NCI-H748 (cell line): ENCODE results near the gene ACAD9.
"Not testable (repeated sequence)": the region's sequence is repeated elsewhere in the genome, so short reads cannot be mapped to it uniquely, and the experiment has no call there.

Source experiments
- DNase-seq: peaks from one replicate; lab custom pipeline; 2025; ENCODE audit not compliant: unreplicated experiment; lab: John Stamatoyannopoulos, UW

ACAD9 gene

DNA sequence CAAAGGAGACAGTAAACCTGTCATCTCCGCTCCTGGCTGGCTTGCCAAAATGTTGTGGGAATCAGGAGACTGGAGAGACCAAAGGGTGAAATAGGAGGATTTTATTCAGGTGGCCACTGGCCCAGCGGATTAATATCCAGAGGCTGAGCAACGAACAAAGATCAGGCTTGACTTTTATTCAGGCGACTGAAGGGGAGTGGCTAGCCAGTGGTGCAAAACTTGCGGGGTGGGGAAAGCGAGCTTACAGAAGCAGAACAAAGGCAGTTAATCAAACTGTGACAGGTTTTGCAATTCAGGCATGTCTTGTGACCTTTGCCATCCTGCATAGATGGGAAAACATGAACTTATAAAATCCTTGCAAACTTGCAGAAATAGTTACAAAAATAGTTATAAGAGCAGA, 19.8 kb upstream of the ACAD9 start:
- no peak for DNase-seq

DNA sequence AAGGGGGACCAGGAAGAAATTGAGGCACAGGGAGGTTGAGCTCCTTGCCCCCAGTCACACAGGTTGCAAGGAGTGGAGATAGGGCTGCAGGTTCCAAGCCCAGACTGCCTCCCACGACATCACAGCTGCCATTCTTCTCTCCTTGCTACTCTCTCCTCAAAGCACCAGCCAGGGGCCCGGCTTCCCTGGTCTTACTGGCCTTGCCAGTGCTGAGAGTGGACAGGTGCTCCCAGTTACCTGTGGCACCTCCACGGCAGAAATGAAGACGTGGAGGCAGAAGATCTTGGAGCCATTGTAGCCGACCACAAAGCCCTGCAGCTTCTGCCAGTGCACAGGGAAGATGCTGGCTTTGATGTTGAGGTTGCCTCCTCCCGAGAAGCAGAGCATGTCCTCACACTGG, 17.9 kb upstream of the ACAD9 start:
- DNase-seq: no peak

DNA sequence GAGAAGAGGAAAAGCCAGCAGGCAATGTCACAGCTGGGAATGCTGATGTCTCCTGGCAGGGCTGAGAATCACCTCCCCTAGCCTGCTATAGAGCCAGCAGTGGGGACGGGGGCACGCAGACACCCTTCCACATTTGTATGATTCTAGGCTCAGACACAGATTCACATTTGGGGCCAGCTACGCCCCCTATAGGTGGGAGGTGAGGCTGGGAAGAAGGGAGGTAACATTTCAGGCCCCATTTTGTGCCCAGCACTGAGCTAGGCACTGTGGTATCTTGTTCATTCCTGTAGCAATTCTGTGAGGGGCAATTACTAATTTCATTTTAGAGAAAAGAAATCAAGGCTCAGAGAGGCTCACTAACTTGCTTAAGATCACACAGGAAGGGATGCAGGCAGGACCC, 15.9 kb upstream of the ACAD9 start:
- no peak for DNase-seq

DNA sequence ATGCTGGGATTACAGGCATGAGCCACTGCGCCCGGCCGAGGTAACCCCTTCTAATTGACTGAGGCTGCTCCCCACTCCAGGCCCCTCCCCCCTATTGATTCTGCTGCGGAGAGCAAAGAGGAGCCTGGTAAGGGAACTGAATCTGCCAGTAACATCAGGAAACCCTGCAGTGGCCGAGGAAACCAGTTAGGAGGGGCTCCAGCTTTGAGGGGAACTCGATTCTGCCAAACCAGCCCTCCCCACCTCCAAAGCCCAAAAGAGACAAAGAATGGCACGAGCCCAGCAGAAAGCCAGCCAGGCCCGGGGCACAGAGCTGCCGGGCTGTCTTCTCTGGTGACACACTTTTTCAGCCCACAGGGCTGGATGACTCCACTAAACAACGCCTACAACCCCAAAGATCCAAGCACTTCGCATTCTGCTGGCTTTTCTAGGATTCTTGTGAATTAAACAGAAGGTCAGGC, 15.0 kb upstream of the ACAD9 start:
- DNase-seq: no peak

DNA sequence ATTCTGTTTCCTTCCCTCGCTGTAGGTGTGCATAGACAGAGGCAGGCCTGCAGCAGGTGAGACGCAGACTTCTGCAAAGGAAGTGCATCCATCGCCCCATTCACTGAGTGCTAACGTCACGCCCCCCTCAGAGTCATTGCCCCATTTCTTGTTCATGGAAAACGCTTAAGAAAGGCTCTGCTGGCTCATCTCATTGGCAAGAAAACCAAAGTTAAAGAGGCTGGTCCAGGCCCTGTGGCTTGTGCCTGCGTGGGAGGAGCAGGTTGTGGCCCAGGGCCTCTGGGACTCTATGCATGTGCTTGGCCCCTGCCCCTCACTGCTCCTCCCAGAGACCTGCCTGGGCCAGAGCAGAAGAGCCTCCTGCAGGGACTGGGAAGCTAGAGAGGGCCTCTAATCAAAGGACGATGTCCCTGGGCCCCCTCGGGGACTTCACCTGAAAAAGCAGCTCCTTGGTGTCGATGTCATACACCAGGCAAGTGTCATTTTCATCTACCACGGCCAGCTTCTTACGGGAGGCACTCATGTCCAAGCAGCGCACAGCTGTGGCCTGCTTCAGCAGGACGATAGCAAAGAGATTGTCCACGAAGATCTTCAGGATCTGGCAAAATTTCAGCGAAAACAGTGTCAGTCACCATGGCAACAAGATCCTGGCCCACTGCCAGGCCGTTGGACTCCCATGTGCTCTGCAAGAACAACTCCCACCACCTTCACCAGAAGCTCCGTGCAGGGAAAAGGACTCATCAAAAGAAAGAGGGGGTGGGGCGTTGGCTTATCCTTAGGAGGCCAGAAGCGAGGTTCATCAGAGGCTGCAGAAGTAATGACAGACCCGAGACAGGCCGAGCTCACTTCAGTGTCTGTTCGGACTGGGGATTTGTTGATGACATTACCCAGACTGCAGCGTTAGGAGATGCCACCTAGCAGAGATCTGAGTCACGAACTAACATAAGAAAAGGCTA, 14.3 kb upstream of the ACAD9 start:
- peak; percentile 27 for DNase-seq

DNA sequence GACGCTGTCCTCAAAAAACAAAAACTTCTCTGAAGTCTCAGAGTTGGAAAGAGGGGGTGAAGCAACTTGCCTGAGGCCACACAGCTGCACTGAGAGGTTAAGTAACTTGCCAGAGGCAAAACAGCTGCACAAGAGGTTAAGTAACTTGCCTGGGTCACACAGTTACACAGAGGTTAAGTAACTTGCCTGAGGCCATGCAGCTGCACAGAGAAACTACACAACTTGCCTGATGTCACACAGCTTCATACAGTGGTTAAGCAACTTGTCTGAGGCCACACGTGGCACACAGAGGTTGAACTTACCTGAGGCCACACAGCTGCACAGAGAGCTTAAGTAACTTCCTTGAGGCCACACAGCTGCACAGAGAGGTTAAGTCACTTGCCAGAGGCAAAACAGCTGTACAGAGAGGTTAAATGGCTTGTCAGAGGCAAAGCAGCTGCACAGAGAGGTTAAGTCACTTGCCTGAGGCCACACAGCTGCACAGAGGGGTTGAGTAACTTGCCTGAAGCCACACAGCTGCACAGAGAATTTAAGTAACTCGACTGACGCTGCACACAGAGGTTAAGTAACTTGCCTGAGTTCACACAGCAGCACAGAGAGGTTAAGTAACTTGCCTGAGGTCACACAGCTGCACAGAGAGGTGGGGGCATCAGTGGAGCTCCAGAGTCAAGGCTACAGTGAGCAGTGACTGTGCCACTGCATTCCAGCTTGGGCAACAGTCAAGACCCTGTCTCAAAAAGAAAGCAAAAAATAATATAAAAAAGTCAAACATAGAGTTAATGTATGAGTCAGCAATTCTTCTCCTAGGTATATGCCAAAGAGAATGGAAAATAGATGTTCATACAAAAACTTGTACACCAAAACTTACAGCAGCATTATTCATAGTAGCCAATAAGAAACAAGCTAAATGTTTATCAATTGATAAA, 12.0 kb upstream of the ACAD9 start:
- DNase-seq: no peak

DNA sequence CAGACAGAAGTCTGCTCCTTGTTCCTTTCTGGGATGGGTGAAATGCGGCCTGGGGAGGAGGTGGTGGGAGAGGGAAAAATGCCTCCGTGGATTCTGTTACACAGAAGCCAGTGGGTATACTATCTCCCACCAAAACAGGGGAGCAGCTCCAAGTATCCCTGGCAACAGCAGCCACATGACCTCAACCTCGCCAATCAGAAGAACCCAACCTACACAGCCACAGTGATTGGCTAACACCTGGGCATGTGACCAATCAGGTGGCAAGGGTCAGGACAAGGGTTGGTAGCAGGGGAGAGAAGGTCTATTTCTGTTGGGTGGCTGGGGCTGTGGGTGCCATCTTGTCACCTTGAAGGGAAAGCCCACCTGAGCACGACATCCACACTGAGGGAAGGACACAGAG, 9.1 kb upstream of the ACAD9 start:
- DNase-seq: no peak

DNA sequence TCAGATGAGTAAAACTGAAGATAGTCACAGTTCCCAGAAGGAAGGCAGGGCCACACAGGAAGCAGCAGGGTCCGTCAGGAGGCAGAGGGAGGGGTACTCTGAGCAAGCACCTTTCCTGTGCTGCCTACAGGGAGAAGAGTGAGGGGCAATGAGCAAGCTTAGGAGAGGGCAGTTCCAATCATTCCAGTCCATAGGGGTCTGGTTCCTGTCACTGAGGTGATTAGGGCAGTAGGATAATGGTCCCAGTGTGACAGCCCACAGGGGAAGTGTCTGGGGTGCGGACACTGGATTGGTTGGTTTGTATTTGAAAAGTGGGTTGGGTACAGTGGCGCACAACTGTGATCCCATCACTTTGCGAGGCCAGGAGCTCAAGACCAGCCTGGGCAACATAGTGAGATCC, 7.1 kb upstream of the ACAD9 start:
- no peak for DNase-seq

DNA sequence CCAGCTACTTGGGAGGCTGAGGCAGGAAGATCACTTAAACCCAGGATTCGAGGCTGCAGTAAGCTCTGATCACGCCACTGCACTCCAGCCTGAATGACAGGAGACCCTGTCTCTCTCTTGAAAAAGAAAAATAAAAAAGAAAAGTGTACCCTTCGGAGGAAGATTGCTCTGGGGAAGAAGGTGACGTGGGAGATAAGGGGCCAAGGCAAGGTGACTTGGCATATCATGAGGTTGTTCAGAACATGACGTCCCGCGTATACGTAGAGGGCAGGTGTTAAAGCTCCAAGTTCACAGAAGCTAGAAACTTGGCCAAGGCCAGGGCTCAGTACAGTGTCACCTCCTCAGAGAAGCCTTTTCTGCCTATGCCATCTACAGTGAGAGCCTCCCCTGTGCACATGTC, 6.7 kb upstream of the ACAD9 start:
- DNase-seq: no peak

DNA sequence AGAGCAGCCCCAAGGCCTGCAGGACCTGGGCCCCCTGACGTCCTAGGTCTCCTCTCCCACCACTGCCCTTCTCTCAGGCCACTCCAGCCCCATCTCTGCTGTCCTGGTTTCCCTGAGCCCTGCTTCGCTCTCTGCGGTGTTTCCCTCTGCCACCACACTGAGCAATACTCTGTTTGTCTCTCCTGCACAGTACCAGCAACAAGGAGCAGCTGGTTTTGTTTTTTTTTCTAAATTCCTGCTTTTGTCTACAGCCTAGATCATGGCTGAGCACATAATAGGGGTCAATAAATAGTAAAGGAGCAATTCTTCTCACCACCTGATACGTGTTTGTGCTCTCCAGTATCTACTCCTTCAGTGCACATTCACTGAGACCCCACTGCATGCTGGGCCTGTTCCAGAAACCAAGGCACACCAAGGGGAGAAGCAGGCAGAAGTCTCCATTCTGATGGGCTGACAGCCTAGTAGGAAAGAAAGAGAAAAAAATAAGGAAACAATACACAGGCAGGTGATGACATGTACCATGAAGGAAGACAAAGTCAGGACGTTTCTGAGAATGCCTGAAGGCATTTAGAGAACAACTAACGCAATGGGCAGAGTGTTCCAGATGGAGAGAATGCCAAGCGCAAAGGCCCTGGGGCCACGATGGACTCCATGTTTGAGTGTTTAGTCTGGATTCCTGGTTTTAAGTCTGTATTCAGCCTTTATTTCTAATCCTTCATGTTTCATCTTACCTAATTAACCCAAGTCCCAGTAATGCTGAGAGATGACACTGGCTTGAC, 6.0 kb upstream of the ACAD9 start:
- peak; percentile 12 for DNase-seq

DNA sequence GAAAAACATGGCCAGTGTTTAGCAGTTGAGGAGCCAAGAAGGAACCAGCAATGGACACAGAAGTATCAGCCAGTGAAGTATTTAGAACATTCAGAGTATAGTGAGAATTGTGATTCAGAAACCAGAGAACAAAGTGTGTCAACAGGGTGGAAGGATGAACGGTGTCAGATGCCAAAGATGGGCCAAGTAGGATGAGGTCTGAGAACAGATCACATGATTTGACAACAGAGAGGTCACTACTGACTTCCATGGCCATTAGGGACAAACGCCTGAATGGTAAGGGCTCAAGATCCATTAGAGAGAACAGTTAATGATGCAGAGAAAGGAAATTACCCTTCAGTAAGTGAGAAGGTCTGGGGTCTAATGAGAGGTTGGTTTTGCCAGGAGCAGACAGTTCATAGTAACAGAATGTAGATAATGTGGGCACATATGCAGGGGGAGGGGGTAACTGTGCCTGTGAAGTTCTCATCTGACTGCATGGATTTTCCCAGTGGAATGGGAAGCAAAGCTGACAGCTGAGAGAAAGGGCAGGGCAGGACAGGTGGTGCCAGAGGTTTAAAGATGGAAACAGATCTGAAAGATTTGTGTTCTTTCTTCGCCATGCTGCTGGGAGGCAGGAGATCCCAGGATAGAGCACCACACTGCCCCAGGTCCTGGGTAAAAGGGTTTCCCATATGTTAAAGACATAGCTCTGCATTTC, 4.8 kb upstream of the ACAD9 start:
- DNase-seq: no peak

DNA sequence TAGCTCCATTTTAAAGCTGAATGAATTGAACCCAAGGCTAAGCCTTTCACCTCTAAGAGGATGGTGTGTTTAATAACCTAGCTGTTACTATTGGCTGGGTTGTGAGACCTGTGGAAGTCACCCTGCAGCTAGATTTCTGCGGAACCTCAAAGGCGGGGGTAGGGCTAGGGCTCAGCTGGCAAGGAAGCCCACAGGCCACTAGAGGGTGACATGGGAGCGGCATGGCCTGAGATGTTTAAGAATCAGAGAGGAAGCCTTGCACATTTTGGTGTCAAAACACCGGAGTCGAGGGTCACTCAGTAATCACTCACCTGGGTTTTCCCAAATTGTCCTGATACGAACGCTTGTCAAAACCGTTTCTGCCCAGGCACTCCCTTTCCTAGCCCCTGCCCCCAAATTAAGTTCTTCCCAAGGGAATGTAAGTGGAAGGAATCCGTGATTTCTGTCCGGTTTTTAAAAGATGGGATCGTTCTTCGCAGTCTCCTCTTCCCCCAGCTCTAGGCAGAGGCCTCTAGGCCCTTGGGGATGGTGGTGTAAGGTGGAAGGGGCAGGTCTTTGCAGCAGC, 3.8 kb upstream of the ACAD9 start:
- peak; percentile 13 for DNase-seq

DNA sequence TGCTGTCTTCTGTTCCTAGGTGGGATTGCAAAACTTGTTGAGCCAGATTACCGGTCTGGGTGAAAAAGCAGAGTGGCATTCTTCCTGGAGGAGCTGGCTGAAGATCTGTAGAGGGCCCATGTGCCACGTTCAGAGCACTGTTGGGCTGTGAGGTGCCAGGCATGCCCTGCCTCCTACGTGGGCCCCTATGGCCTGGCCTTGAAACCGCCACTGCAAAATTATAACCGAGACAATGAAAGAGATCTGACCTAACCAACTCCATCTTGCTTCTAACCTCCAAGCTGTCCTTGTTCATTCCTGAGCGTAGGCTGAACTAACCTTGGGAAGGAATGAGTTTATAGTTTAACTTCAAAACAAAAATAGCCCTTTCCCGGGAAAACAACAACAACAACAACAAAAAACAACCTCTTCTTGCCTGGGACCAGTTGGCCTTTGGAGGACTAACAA, 1.4 kb upstream of the ACAD9 start:
- no peak for DNase-seq

DNA sequence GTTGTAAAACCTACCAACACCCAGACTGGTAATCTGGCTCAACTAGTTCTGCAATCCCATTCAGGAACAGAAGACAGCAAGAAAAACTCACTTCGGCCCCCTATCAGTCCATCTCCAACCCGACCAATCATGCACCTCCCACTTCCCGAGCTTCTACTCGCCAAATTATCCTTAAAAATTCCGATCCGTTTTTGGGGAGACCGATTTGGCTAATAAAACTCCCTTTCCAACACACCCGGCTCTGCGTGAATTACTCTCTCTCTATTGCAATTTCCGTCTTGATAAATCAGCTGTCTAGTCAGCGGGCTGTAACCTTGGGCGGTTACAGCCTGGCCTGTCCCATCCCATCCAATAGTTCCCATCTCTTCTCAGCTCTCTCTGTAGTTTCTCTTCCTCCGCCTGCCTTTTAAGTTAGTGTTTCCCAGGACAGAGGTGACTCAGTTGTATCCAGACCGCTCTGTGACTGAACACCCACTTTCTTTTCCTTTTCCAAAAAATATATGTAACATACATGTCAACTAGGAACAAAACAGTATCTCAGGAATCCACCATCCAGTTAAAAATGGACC, 780 bp upstream of the ACAD9 start:
- peak; percentile 27 for DNase-seq

DNA sequence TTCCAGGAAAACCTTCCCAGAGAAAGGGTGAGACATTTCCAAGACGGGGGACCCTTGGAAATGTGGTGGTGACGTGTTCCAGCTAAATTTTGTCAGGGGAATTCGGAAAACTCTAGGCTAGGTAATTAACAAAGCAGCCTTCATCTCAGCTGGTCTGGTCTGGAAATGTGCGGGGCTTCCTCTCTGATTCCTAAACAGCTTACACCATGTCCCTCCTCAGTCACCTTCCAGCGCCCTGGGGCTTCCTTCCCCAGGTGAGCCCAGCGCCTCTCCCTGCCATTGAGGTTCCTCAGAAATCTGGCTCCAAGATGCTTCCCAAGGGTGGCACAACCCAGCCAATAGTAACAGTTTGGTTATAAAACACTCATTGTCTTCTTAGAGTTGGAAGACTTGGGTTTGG, 571 bp downstream of the ACAD9 start:
- DNase-seq: no peak

DNA sequence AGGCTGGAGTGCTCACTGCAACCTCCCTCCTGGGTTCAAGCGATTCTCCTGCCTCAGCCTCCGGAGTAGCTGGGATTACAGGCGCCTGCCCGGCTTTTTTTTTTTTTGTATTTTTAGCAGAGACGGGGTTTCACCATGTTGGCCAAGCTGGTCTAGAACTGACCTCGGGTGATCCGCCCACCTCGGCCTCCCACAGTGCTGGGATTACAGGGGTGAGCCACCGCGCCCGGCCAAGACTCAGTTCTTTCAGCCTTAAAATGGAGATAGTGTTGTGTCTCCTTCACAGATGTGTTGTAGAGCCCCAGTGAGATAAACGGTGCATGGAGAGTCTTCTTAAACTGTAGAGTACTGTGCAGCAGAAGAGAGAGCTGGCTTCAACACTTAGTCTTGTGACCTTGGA, 1.0 kb downstream of the ACAD9 start:
- DNase-seq: not testable (repeated sequence)

DNA sequence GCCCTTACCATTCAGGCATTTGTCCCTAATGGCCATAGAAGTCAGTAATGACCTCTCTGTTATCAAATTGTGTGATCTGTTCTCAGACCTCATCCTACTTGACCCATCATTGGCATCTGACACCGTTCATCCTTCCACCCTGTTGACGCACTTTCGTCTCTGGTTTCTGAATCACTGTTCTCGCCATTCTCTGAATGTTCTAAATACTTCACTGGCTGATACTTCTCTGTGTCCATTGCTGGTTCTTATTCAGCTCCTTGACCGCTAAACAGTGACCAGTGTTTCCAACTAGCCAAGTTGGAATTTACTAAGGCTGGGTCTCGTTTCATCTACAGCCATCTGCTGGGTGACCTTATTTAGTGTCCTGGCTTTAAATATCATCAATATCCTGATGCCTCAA, 2.2 kb downstream of the ACAD9 start:
- no peak for DNase-seq

DNA sequence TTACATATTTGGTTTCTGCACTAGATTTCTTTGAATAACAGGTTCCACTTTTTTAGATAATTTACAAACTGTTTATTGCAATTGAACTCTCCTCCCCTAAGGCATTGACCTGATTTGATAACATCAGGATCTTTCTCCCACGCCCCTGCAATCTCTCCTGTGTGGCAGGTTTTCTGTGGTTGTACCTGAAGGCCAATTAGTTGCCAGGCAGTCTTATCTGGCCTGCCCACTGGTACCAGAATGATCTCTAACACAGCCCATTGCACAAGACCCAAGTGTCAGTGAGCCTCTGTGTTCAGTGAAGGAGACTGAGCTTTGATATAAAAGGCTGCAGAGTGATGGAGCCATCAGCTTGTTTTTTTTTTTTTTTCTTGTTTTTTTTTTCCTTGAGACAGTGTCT, 3.3 kb downstream of the ACAD9 start:
- DNase-seq: no peak

DNA sequence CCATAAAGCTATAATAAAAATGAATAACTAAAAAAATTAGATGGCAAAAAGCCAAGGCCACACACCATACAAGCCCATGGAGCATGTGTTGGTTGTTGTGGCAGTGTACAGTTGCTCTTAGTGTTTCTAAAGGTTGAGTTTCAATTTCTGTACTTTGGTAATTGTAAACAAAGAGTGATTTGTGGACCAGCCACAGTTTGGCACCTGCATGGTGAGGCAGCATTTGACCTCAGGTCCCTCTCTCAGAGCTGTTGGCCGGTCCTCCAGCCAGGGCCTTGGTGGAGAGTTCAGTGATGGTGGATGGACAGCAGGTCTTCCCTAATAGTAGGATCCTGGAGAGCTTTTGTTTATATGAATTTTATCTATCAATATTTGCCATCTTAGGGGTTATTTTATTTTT, 5.6 kb downstream of the ACAD9 start:
- DNase-seq: no peak
